ENCODE measurements around the gene MAOB. TPM values are rescaled to one million over a fixed set of nuclear protein-coding genes. Genes with fewer than 3 reads are reported as not detected.

MAOB gene
- polyA plus RNA-seq, 3 donors, result not detected

GRCh38 chrX:43805579-43805978 lies 76.7 kb downstream of the MAOB start:
- Histone ChIP-seq H3K27me3 (ENCODE audit: control insufficient read depth in 2 of 2, insufficient read depth in 2 of 2, low read length in 2 of 2) (peaks cover 0 to 7% of the 10 kb centered on the region in 2 donors), H2AFZ (ENCODE audit: insufficient read depth, low read depth, low read length, poor library complexity, severe bottlenecking) (no peak overlapping the region), H3K9me3 (replicated peaks in 1 of 2; ENCODE audit: control insufficient read depth in 1 of 2, insufficient read depth in 1 of 2, low read length in 2 of 2) (no peaks in the 10 kb centered on the region), H3K4me1 (ENCODE audit: control insufficient read depth in 1 of 2, insufficient read depth in 2 of 2, low read length in 2 of 2) (no peaks in the 10 kb centered on the region), H4K20me1 (ENCODE audit: insufficient read depth, low read length) (no peaks in the 10 kb centered on the region), H3K36me3 (replicated peaks in 1 of 2; ENCODE audit: control insufficient read depth in 1 of 2, insufficient read depth in 2 of 2, low read length in 2 of 2) (no peaks in the 10 kb centered on the region), H3K4me2 (replicated peaks; ENCODE audit: extremely low read depth, low read length, poor library complexity, severe bottlenecking) (no peak overlapping the region), H3K79me2 (ENCODE audit: insufficient read depth, low read length) (no peaks in the 10 kb centered on the region), H3K9ac (ENCODE audit: insufficient read depth, low read length, poor library complexity, severe bottlenecking) (no peak overlapping the region), H3K27ac (ENCODE audit: low read depth in 1 of 2, low read length in 2 of 2) (no peak overlapping the region), H3K4me3 (replicated peaks in 1 of 3; ENCODE audit: low read depth in 2 of 3, low read length in 3 of 3) (no peak overlapping the region)
- intact Hi-C loops (cut with micrococcal nuclease), result no loop called here
- H3K9me3 Mint-ChIP-seq, result peaks cover 0 to 2% (median 0%) of the 10 kb centered on the region in 7 donors
- H3K27me3 Mint-ChIP-seq (ENCODE audit: low read depth in 3 of 3), result peaks cover 0 to 11% (median 1%) of the 10 kb centered on the region in 3 donors
- peaks cover 2% of the 10 kb centered on the region for H3K4me1 Mint-ChIP-seq
- TF ChIP-seq CTCF (IDR thresholded peaks at IDR 0.05), result no peak
- no CpG with 5 or more reads among the region's 2 CpGs for WGBS (ENCODE audit: insufficient coverage)
- DNase-seq, result no peak
- H3K36me3 Mint-ChIP-seq, result no peaks in the 10 kb centered on the region
- H3K27ac Mint-ChIP-seq, result no peak overlapping the region
- no peak overlapping the region for H3K4me3 Mint-ChIP-seq

- H2AFZ ChIP-seq (ENCODE audit: insufficient read depth, low read depth, low read length, poor library complexity, severe bottlenecking), result no peak overlapping the region
- no peak for TF ChIP-seq CTCF (IDR thresholded peaks at IDR 0.05)
- H3K4me1 ChIP-seq (ENCODE audit: control insufficient read depth in 1 of 2, insufficient read depth in 2 of 2, low read length in 2 of 2), result no peaks in the 10 kb centered on the region
- Mint-ChIP-seq H3K4me1 (no peaks in the 10 kb centered on the region), H3K4me3 (no peak overlapping the region), H3K9me3 (peaks cover 0 to 2% (median 0%) of the 10 kb centered on the region in 7 donors), H3K36me3 (no peaks in the 10 kb centered on the region), H3K27me3 (ENCODE audit: low read depth in 3 of 3) (peaks cover 0 to 11% (median 1%) of the 10 kb centered on the region in 3 donors), H3K27ac (no peak overlapping the region)
- no peak overlapping the region for H3K4me3 ChIP-seq (replicated peaks in 1 of 3; ENCODE audit: low read depth in 2 of 3, low read length in 3 of 3)
- no peaks in the 10 kb centered on the region for H3K36me3 ChIP-seq (replicated peaks in 1 of 2; ENCODE audit: control insufficient read depth in 1 of 2, insufficient read depth in 2 of 2, low read length in 2 of 2)
- WGBS (ENCODE audit: insufficient coverage), result no CpG with 5 or more reads among the region's 5 CpGs
- H4K20me1 ChIP-seq (ENCODE audit: insufficient read depth, low read length), result no peaks in the 10 kb centered on the region
- H3K27me3 ChIP-seq (ENCODE audit: control insufficient read depth in 2 of 2, insufficient read depth in 2 of 2, low read length in 2 of 2), result peaks cover 0 to 7% of the 10 kb centered on the region in 2 donors
- no peaks in the 10 kb centered on the region for H3K9me3 ChIP-seq (replicated peaks in 1 of 2; ENCODE audit: control insufficient read depth in 1 of 2, insufficient read depth in 1 of 2, low read length in 2 of 2)
- no peak for DNase-seq
- no peaks in the 10 kb centered on the region for H3K79me2 ChIP-seq (ENCODE audit: insufficient read depth, low read length)
- no peak overlapping the region for H3K9ac ChIP-seq (ENCODE audit: insufficient read depth, low read length, poor library complexity, severe bottlenecking)
- intact Hi-C loops (cut with micrococcal nuclease), result no loop called here
- H3K27ac ChIP-seq (ENCODE audit: low read depth in 1 of 2, low read length in 2 of 2), result no peak overlapping the region
- no peak overlapping the region for H3K4me2 ChIP-seq (replicated peaks; ENCODE audit: extremely low read depth, low read length, poor library complexity, severe bottlenecking)
Observed at GRCh38 chrX:43804021-43804420, 78.2 kb downstream of the MAOB start.

All from CD14-positive monocyte (primary cell).